Fibroblast of peridontal ligament (primary cell): Measurements from ENCODE around the gene OLA1.

Experiments used
- DNase-seq: peaks from one replicate; pipeline ENCODE4 v3.0.0-alpha.2; 2010; ENCODE audit errors: extremely low read depth

The OLA1 gene

DNA sequence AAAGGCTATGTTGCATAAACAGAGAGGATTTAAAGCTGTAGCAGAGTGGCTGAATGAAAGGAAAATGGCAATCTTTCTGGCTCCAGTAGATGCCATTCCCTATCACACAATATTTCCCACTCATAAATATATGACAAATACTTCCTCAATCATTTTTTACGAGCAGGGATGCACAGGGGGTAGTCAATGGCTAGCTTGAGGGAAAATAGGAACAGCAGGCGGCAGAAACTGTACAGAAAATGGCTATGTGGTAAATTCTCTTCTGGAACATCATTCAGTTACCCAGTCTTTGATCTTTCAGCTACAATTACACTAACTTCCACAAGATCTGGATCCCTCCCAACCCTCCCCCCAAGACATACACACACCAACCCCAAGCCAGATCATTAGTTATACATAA is 127.2 kb downstream of the OLA1 start:
- no peak for DNase-seq

DNA sequence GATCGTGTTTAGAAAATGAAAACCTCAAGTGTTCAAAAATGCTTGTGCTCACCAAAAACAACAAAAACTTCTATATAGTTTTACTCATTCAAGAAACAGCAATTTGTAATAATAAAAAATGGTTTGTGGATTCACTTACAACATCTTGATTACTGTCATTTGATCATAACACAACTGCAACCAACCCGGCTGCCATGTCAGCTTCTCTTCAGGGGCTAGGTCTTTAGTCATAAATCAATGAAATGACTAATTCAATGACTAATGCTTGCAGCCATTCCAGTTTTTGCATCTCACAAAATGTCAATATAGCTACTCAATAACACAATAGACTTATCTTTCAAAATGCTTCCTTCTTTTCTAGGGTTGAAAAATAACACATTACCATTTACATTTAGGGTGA is 128.0 kb downstream of the OLA1 start:
- DNase-seq = peak; percentile 61

DNA sequence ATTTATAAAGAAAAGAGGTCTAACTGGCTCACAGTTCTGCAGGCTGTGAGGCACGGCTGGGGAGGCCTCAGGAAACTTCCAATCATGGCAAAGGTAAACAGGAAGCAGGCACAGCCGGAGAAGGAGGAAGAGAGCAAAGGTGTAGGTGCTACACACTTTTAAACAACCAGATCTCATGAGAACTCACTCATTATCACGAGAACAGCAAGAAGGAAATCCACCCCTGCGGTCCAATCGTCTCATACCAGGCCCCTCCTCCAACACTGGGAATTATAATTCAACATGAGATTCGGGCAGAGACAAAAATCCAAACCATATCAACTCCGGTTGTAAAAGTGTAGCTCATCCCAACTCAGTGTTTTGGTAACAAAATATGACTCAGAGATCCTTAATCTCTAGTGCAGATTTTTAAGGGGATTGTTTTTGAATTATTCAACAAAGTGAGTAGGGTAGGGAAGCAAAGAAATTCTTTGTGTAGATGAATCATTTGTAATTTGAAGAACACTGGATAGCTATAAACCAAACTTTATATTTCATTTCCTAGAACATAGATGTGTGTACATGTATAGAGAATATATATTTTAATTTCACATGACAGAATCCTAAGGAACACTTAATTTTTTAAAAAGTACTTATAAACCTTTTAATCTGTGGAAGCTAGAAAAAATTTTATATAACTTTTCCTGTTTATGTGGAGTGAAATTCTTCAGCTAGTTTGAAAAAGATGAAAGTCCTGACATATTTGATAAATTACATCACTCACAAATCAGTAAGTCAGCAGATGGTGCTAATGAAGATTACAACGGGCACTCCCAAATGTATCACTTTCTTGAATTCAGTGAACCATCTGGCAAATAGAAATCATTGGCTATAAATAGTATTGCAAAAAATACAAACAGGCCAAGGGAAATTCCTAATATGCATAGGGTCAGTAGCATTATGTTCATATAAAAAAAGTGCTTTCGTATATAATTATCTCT is 130.1 kb downstream of the OLA1 start:
- DNase-seq = peak; percentile 81

DNA sequence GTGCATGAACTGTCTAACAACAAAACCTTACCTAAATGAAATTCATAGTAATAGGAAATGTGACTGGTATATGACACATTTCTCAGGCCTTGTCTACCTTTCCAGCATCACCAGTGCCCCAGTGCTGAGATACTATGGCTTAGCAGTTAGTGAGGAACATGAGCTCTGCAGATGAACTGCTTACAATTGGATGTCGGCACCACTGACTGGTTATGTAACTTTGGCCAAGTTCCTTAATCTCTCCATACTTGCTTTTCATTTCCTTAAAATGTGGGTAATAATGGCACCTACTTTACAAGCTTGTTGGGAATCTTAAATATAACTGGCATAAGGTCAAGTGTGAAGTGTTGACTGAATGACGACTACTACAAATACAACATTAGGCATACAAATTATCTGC is 136.3 kb downstream of the OLA1 start:
- DNase-seq = no peak

GRCh38 chr2:174108579-174108978 is 139.8 kb downstream of the OLA1 start:
- no peak for DNase-seq

GRCh38 chr2:174106736-174107135 is 141.6 kb downstream of the OLA1 start:
- no peak for DNase-seq

GRCh38 chr2:174094542-174094941 is 153.8 kb downstream of the OLA1 start:
- DNase-seq = no peak

- DNase-seq = no peak
Measured at GRCh38 chr2:174090476-174090875, 157.9 kb downstream of the OLA1 start.

GRCh38 chr2:174088706-174089460 is 159.4 kb downstream of the OLA1 start:
- DNase-seq = no peak

DNA sequence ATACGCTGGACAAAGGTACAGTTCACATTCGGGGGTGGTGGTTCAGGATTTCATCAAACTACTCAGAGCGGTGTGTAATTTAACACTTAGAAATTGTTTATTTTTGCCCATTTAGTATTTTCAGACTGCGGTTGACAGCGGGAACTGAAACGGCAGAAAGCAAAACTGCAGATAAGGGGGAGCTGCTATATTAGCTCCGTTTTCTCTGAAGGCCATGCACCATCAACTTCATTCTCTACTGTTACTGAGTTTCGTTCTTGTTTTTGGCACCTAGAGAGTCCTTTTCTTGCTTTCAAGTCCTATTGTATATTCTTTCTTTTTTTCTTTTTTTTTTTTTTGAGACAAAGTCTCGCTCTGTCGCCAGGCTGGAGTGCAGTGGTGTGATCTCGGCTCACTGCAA is 161.6 kb downstream of the OLA1 start:
- DNase-seq = no peak

DNA sequence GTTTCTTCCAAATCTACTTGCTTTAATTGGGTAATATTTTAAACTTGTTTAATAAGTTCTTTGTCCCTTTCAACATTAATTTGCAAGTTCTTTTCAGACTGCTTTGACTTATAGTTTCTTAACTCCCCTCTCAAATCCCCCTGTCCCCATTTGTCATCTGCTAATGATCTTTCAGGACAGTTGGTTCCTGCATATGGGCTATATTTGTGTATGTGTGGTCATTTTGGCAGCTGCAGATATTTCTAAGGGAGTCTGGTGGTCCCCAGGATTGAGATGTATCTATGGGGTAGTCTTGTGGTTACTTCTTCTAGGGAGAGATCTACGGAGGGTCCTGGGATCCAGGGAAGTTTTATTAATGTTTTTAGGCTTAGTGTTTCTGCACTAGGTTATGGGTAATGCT is 162.6 kb downstream of the OLA1 start:
- no peak for DNase-seq

DNA sequence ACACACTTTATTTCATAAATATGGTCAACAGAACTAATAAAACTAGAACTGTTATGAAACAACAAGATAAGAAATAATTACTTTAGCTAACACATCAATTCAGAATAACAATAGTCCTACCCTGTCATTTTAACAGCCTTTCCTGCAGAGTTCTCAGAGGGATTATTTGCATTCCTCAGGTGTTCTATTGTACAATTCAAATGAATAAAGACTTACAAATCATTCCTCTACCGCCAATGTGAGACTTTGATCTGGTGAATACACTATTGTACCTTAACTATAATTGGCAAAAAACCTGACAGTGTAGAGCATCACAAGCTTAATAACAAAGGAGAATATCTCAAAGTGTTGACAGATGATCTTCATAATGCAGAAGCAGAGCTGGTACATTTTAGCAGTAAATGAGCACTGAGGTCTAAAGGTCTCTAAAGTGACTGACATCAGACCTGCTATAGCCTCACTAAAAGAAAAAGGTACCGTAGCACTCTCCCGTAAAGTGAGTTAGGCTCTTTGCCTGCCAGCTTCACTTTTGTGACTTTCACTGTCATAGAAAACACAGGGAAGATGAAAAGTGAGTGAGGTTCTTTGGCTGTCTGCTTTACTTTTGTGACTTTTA is 164.4 kb downstream of the OLA1 start:
- DNase-seq = no peak

DNA sequence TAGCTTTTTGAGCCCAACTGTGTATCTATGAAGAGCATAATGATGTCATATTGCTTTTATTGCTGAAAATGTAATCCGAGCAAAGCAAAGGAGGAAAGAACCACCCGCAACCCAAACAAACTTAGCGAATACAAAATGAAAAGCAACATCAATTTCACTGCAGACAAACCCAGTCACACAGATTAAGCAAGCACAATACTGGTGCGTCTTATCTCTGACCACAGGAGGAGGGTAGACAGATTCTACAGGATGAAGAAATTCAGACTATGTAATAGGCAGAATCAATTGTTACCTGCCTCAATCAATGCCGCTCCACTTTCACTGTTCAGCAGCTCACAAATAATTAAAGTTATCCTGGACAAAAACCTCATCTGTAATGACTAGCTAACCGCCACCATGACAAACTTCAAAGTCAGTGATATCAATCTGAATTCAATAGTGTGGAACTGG is 167.6 kb downstream of the OLA1 start:
- DNase-seq = peak; percentile 25

- DNase-seq = peak; percentile 50
Measured at GRCh38 chr2:174078275-174078674, 170.1 kb downstream of the OLA1 start.

GRCh38 chr2:174076975-174077374 is 171.4 kb downstream of the OLA1 start:
- no peak for DNase-seq

DNA sequence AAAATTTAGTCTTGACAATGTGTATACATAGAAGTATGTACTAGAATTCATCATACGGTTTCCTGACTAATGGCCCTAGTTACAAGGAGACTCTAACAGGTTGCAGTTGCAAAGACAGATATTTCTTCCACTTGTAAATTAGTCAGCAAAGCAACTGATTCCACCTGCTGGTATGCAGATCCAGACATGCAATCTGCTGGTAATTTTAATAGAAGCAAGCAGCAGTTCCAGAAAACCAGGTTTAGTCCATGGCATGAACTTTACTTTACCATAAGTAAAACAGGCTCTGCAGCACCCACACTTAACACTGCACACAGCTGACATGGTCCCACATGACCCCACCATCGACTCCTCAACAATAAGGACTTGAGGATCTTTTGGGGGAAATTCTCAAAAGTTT is 172.3 kb downstream of the OLA1 start:
- DNase-seq = no peak

DNA sequence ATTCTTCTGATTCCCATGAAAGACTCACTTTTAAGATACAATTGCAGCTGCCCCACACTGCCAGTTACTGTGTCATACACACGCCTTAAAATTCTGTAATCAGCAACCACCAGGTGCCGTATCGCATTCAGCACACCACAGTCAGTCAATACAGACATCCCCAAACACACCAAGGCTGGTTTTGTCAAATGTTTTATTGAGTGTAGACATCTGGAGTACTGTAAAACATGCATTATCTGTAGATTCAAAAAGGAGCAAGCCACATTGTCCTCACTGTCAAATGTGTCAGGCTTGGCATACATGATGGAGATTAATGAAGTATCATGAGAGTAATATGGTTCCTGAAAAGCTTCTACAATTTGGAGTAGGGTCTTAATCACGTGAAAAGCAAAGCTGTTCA is 173.5 kb downstream of the OLA1 start:
- DNase-seq = no peak

GRCh38 chr2:174072857-174073256 is 175.5 kb downstream of the OLA1 start:
- no peak for DNase-seq

GRCh38 chr2:174072069-174072468 is 176.3 kb downstream of the OLA1 start:
- no peak for DNase-seq

GRCh38 chr2:174071321-174071720 is 177.0 kb downstream of the OLA1 start:
- DNase-seq = no peak

- DNase-seq = no peak
Measured at GRCh38 chr2:174070281-174070680, 178.1 kb downstream of the OLA1 start.

DNA sequence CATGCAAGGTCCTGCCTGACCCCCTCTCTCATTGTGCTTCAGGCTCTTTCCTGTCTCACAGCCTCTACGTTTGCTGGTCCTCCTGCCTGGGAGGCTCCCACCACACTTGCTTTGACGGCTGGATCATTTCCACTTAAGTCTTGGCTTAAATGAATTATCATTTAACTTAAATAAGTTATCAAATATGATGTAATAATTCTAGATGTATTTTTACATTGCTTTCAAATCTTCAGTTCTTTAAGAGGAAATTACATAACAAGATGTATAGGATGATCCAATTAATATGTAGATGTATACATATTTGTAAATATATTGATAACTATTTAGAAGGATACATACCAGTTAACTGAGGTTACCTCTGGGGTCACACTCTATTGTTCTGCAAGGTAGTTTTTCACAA is 180.5 kb downstream of the OLA1 start:
- no peak for DNase-seq
